ENCODE results near the gene MRPS2.
A peak's percentile ranks its signal among the peaks of the same experiment; 100 is the strongest.
"Not testable (repeated sequence)": the region's sequence is repeated elsewhere in the genome, so short reads cannot be mapped to it uniquely, and the experiment has no call there.

MRPS2 gene

DNA sequence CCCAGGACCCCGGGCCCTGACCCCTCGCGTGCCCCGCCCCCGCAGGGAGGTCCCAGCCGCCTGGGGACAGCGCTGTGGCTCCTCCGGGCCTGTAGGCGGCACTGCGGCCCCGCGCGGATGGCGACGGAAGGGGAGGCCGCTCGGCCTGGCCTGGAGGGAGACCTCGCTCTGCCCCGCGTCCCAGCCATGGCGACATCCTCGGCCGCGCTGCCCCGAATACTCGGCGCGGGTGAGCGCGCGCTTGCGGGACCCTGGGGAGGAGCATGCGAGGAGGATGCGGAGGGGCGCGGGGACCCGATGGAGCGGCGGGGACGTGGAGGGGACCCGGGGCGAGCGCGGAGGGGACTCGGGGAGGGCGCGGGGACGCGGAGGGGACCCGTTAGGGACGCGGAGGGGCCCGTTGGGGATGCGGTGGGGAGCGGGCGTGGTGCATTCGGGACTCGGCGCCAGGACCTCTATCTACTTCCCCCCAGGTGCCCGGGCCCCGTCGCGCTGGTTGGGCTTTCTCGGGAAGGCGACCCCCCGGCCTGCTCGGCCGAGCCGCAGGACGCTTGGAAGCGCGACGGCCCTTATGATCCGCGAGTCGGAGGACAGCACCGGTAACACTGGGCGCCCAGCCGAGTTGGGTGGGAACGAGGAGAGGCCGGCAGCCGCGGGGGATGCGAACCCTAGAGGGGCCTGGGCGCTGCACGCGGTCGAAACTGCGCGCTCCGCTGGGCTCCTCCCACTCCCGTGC is at the start of gene MRPS2:
TSS of gene MRPS2 (plus strand) at position 158 of the 736 bp plus-strand sequence. CDS start at position 187, 29 bp downstream.
- peak; percentile 71 for DNase-seq
- in situ Hi-C loops (cut with HindIII; ENCODE audit: low pct_ligation_motif_present, low sequenced_read_pairs), result no loop called here
- peaks cover 23% of the 10 kb centered on the region for H3K36me3 ChIP-seq (replicated peaks)
- H3K27ac ChIP-seq, result peak within 1 kb of the TSS; percentile 50
- TF ChIP-seq, protein P1, sequence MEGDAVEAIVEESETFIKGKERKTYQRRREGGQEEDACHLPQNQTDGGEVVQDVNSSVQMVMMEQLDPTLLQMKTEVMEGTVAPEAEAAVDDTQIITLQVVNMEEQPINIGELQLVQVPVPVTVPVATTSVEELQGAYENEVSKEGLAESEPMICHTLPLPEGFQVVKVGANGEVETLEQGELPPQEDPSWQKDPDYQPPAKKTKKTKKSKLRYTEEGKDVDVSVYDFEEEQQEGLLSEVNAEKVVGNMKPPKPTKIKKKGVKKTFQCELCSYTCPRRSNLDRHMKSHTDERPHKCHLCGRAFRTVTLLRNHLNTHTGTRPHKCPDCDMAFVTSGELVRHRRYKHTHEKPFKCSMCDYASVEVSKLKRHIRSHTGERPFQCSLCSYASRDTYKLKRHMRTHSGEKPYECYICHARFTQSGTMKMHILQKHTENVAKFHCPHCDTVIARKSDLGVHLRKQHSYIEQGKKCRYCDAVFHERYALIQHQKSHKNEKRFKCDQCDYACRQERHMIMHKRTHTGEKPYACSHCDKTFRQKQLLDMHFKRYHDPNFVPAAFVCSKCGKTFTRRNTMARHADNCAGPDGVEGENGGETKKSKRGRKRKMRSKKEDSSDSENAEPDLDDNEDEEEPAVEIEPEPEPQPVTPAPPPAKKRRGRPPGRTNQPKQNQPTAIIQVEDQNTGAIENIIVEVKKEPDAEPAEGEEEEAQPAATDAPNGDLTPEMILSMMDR (IDR thresholded peaks at IDR 0.05; ENCODE audit: low read depth, low read length, missing control alignments), result peak; percentile 69
- no peaks in the 10 kb centered on the region for H3K27me3 ChIP-seq (replicated peaks)
- peak within 1 kb of the TSS; percentile 81 for H3K4me3 ChIP-seq (ENCODE audit: low read depth, low read length)

DNA sequence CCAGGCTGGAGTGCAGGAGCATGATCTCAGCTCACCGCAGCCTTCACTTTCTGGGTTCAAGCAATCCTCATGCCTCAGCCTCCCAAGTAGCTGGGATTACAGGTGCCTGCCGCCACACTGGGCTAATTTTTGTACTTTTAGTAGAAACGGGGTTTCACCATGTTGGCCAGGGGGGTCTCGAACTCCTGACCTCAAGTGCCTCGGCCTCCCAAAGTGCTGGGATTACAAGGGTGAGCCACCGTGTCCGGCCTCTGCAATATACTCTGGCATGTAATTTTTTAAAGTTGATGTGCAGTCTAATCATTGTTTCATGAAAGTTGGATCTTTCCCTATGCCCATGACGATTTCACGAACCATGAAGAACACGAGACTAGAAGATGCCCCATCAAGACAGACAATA is 49.5 kb upstream of the MRPS2 start:
- Histone ChIP-seq H3K36me3 (replicated peaks) (no peaks in the 10 kb centered on the region), H3K27me3 (replicated peaks) (no peaks in the 10 kb centered on the region), H3K4me3 (ENCODE audit: low read depth, low read length) (no peak overlapping the region), H3K27ac (no peak overlapping the region)
- DNase-seq, result no peak
- in situ Hi-C loops (cut with HindIII; ENCODE audit: low pct_ligation_motif_present, low sequenced_read_pairs), result no loop called here
- TF ChIP-seq, protein P1 (IDR thresholded peaks at IDR 0.05; ENCODE audit: low read depth, low read length, missing control alignments), result no peak

DNA sequence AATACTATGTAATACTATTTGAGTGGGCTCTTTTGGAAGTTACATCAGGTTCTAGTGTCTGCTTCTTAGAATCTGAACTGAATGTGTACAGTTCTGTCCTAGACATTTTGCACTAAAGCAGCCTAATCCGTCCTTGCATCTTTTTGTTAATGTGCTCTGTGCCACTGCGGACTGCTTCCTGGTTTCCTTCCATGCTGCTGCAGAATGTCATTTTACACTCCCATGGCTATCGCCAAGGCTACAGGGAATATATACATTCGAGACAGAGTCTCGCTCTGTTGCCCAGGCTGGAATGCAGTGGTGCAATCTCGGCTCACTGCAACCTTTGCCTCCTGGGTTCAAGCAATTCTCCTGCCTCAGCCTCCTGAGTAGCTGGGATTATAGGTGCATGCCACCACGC is 48.6 kb upstream of the MRPS2 start:
- H3K27me3 ChIP-seq (replicated peaks); H3K36me3 ChIP-seq (replicated peaks); H3K27ac ChIP-seq; in situ Hi-C loops (cut with HindIII; ENCODE audit: low pct_ligation_motif_present, low sequenced_read_pairs); DNase-seq; H3K4me3 ChIP-seq (ENCODE audit: low read depth, low read length): not testable (repeated sequence)

DNA sequence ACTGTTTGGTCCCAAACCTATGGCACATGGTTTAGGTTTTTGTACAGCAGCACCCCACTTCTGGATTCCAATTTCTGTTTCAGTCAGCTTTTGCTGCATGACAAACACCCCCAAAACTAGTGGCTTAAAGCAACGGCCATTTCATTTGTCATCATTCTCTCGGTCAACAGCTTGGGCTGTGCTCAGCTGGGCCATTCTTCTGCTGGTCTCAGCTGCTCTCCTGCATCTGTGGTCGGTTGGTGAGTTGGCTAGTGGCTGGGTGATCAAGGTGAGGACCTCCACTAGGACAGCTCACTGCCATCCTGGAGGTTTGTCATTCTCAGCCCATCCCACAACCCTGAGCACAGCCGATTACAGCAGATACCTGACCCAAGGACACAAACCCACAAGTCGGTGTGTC is 45.7 kb upstream of the MRPS2 start:
- in situ Hi-C loops (cut with HindIII; ENCODE audit: low pct_ligation_motif_present, low sequenced_read_pairs), result no loop called here
- Histone ChIP-seq H3K27me3 (replicated peaks) (peaks cover 3% of the 10 kb centered on the region), H3K4me3 (ENCODE audit: low read depth, low read length) (no peak overlapping the region)

DNA sequence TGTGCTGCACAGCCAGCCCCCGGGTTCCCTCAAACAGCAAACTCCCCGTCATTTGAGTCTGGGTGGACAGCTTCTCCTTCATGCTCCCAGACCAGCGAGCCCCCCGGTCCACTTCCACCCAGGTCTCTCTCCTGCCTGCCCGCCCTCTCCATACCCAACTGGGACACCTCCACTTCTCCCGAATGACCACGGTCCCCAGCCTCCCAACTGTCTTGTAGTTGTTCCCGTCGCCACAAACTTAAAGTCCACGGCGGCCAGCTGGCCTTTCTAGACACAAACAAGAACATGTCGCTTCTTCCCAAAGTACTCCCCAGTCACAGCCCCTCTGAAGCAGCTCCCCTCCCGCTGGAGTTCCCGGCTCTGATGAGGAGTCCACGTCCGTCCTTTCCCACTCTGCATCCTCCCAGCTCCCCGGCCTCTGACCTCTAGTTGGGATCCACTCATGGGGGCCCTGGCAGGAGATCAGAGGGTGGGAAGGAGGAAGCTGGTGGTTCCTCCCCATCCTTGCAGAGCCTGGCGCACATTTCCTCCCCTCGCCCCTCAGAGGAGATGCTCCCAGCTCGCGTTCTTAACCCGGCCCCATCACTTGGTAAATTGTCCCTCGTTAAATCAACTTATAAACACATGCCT is 45.0 kb upstream of the MRPS2 start:
- TF ChIP-seq, protein P1 (IDR thresholded peaks at IDR 0.05; ENCODE audit: low read depth, low read length, missing control alignments), result no peak
- Histone ChIP-seq H3K4me3 (ENCODE audit: low read depth, low read length) (no peak overlapping the region), H3K27ac (no peak overlapping the region)

More for the DNA sequence above, 45.7 kb upstream of the MRPS2 start:
- no peak overlapping the region for H3K27ac ChIP-seq
- no peaks in the 10 kb centered on the region for H3K36me3 ChIP-seq (replicated peaks)
- TF ChIP-seq, protein P1 (IDR thresholded peaks at IDR 0.05; ENCODE audit: low read depth, low read length, missing control alignments), result no peak
- no peak for DNase-seq

DNA sequence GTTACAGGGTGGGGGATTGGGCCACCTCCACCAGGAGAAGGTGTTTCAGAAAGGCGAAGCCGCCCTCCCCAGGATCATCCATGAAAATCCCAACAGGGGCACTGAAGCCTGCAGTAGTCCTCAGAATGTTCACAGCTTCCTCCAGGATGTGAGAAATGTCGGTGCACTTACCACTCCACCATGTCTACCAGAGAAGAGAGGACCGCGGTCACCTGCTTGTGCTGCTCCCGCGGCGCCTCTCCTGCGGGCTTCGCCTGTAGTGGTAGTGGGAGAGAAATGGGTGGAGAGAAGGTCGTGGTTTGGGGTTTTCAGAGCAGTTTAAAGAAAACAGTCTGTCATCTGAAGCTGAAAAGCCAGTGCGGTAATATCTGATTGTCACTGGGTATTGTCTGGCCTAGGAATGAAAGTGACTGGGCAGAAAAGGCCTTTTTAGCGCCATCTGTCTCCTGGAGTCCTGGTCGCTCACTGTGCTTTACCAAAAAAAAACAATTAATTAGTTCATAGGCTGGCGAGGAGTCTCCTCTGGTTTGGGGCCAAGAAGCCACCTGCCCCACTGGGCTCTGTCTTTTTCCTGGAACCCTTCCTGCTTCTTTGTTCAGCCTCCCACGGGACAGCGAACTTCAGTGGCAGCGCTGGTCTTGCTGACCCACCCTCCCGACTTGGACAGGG is 43.9 kb upstream of the MRPS2 start:
- no peak for DNase-seq
- TF ChIP-seq, protein P1 (IDR thresholded peaks at IDR 0.05; ENCODE audit: low read depth, low read length, missing control alignments), result no peak
- no peak overlapping the region for H3K4me3 ChIP-seq (ENCODE audit: low read depth, low read length)
- peaks cover 3% of the 10 kb centered on the region for H3K27me3 ChIP-seq (replicated peaks)
- H3K27ac ChIP-seq, result no peak overlapping the region
- H3K36me3 ChIP-seq (replicated peaks), result no peaks in the 10 kb centered on the region
- in situ Hi-C loops (cut with HindIII; ENCODE audit: low pct_ligation_motif_present, low sequenced_read_pairs), result no loop called here

More for the DNA sequence above, 45.0 kb upstream of the MRPS2 start:
- peaks cover 3% of the 10 kb centered on the region for H3K27me3 ChIP-seq (replicated peaks)
- DNase-seq, result no peak
- H3K36me3 ChIP-seq (replicated peaks), result no peaks in the 10 kb centered on the region
- in situ Hi-C loops (cut with HindIII; ENCODE audit: low pct_ligation_motif_present, low sequenced_read_pairs), result no loop called here

DNA sequence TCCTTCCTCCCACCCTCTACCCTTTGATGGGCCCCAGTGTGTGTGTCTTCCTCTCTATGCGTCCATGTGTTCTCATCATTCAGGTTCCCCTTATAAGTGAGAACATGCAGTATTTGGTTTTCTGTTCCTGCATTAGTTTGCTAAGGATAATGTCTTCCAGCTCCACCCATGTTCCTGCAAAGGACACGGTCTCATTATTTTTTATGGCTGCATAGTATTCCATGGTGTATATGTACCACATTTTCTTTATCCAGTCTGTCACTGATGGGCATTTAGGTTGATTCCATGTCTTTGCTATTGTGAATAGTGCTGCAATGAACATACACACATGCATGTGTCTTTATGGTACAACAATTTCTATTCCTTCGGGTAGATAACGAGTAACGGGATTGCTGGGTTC is 42.0 kb upstream of the MRPS2 start:
- DNase-seq; H3K4me3 ChIP-seq (ENCODE audit: low read depth, low read length); H3K36me3 ChIP-seq (replicated peaks); H3K27me3 ChIP-seq (replicated peaks); in situ Hi-C loops (cut with HindIII; ENCODE audit: low pct_ligation_motif_present, low sequenced_read_pairs); H3K27ac ChIP-seq: not testable (repeated sequence)

All from brain microvascular endothelial cell (primary cell).